PC-3 (cell line): ENCODE data around the gene CASZ1. TPM values are rescaled to one million over a fixed set of nuclear protein-coding genes. Genes with fewer than 3 reads are reported as not detected.

Experiments used
- ATAC-seq: fragments of 200-7000 bp; cut with Tn5 transposase; 2 replicates; pipeline ENCODE4 v1.9.1; 2020; ENCODE audit warnings: mild to moderate bottlenecking, moderate library complexity
- BruUV-seq: library from RNA; stranded (reverse); fragments of 400-500 nt; replicated peaks from 2 replicates; lab custom pipeline; 2021; lab: Mats Ljungman, UMichigan
- CTCF ChIA-PET: fragments of 300-600 bp; sonication (Branson Sonifier 250); formaldehyde crosslinking; loops from one replicate; lab custom pipeline; 2022; ENCODE audit warnings: antibody characterized with exemption; lab: Charles Lee
- POLR2A ChIA-PET: fragments of 300-600 bp; sonication (Branson Sonifier 250); formaldehyde crosslinking; loops from one replicate; lab custom pipeline; 2022; ENCODE audit warnings: antibody characterized with exemption; ENCODE audit not compliant: unreplicated experiment; lab: Charles Lee
- DNase-seq: peaks from one replicate; pipeline ENCODE4 v3.0.0-alpha.2; 2015
- H2AFZ ChIP-seq: fragments of 300-600 bp; sonication (generic); 2 replicates; pipeline ENCODE4 v1.6.0; 2016; ENCODE audit warnings: antibody characterized with exemption, low read length
- H3F3A ChIP-seq: fragments of 300-600 bp; sonication (generic); one replicate; pipeline ENCODE4 v1.6.0; 2017; ENCODE audit warnings: antibody characterized with exemption, low read length, control low read depth, mild to moderate bottlenecking; ENCODE audit not compliant: unreplicated experiment
- H3K27ac ChIP-seq: fragments of 300-600 bp; sonication (generic); 2 replicates; pipeline ENCODE4 v1.5.1; 2016; ENCODE audit warnings: mild to moderate bottlenecking, low read length
- H3K27me3 ChIP-seq: fragments of 300-600 bp; sonication (generic); 2 replicates; pipeline ENCODE4 v1.6.1; 2016; ENCODE audit warnings: low read length, mixed read lengths
- H3K36me3 ChIP-seq: fragments of 300-600 bp; sonication (generic); 2 replicates; pipeline ENCODE4 v1.6.1; 2016; ENCODE audit warnings: low read depth, mixed run types, low read length, mixed read lengths
- H3K4me1 ChIP-seq: fragments of 300-600 bp; sonication (generic); 2 replicates; pipeline ENCODE4 v1.5.1; 2016; ENCODE audit warnings: low read length; ENCODE audit not compliant: insufficient read depth
- H3K4me2 ChIP-seq: fragments of 300-600 bp; sonication (generic); 2 replicates; pipeline ENCODE4 v1.6.0; 2016; ENCODE audit warnings: low read length
- H3K4me3 ChIP-seq: fragments of 300-600 bp; sonication (generic); 2 replicates; pipeline ENCODE4 v1.5.1; 2016; ENCODE audit warnings: mild to moderate bottlenecking, low read length, mixed read lengths
- H3K79me2 ChIP-seq: fragments of 300-600 bp; sonication (generic); 2 replicates; pipeline ENCODE4 v1.6.1; 2017; ENCODE audit warnings: low read length, mixed read lengths
- H3K9ac ChIP-seq: fragments of 300-600 bp; sonication (generic); 2 replicates; pipeline ENCODE4 v1.6.0; 2016; ENCODE audit warnings: mild to moderate bottlenecking, low read length
- H3K9me2 ChIP-seq: fragments of 300-600 bp; sonication (generic); replicated peaks from 2 replicates; pipeline ENCODE4 v1.6.1; 2016; ENCODE audit warnings: mixed run types, low read length, mixed read lengths
- H3K9me3 ChIP-seq: fragments of 300-600 bp; sonication (generic); 2 replicates; pipeline ENCODE4 v1.6.1; 2016; ENCODE audit warnings: low read length, mixed read lengths
- H4K20me1 ChIP-seq: fragments of 300-600 bp; sonication (generic); 2 replicates; pipeline ENCODE4 v1.6.1; 2016; ENCODE audit warnings: low read length, mixed read lengths
- CTCF ChIP-seq: fragments of 300-600 bp; sonication (generic); conservative IDR thresholded peaks from 2 replicates; pipeline ENCODE4 v1.5.1; 2017; ENCODE audit warnings: antibody characterized with exemption, low read depth, mild to moderate bottlenecking, low read length
- EZH2 ChIP-seq: fragments of 300-600 bp; sonication (generic); IDR thresholded peaks from one replicate; pipeline ENCODE4 v1.6.1; 2017; ENCODE audit warnings: antibody characterized with exemption, mild to moderate bottlenecking, low read length; ENCODE audit not compliant: unreplicated experiment
- EZH2phosphoT487 ChIP-seq: fragments of 300-600 bp; sonication (generic); IDR thresholded peaks from 2 replicates; pipeline ENCODE4 v1.6.1; 2018; ENCODE audit warnings: mild to moderate bottlenecking, antibody characterized with exemption, low read length, borderline replicate concordance
- intact Hi-C: fragments of 100-400 bp; cut with micrococcal nuclease; formaldehyde crosslinking; loops from 2 replicates; pipeline ENCODE4 v1.9.0; 2023
- total RNA-seq: library from RNA; depleted of rRNA; stranded (reverse); fragments of >200 nt; gene quantifications from 2 replicates; pipeline ENCODE4 v1.2.3, GENCODE V29; 2014

Gene CASZ1
- total RNA-seq, 1 experiment from 2014 or later = 12.8 TPM

- POLR2A ChIA-PET = no interaction called here
- no peak overlapping the region for H2AFZ ChIP-seq
- H3K79me2 ChIP-seq = no peaks in the 10 kb centered on the region
- H3K27ac ChIP-seq = no peak overlapping the region
- no peaks in the 10 kb centered on the region for H3K36me3 ChIP-seq
- CTCF ChIA-PET = no interaction called here
- ATAC-seq (no peak), DNase-seq (no peak)
- H3K4me2 ChIP-seq = no peak overlapping the region
- no peaks in the 10 kb centered on the region for H3F3A ChIP-seq
- no peaks in the 10 kb centered on the region for H3K9me3 ChIP-seq
- no peaks in the 10 kb centered on the region for H3K9me2 ChIP-seq
- no peaks in the 10 kb centered on the region for H4K20me1 ChIP-seq
- no peaks in the 10 kb centered on the region for H3K4me1 ChIP-seq
- intact Hi-C loops = no loop called here
- no peak overlapping the region for H3K9ac ChIP-seq
- H3K4me3 ChIP-seq = no peak overlapping the region
- no peaks in the 10 kb centered on the region for H3K27me3 ChIP-seq
- BruUV-seq = no TSS peak
- no peak for TF ChIP-seq CTCF
- TF ChIP-seq EZH2phosphoT487 = no peak
- no peak for TF ChIP-seq EZH2
Measured at GRCh38 chr1:10818262-10819197, 22.1 kb upstream of the CASZ1 start.

GRCh38 chr1:10816743-10817369 is 20.4 kb upstream of the CASZ1 start:
- Histone ChIP-seq H4K20me1 (no peaks in the 10 kb centered on the region), H3K9ac (no peak overlapping the region), H3K79me2 (no peaks in the 10 kb centered on the region), H3K4me2 (no peak overlapping the region), H3K9me3 (no peaks in the 10 kb centered on the region), H2AFZ (no peak overlapping the region), H3F3A (no peaks in the 10 kb centered on the region), H3K27ac (no peak overlapping the region), H3K36me3 (no peaks in the 10 kb centered on the region), H3K4me1 (no peaks in the 10 kb centered on the region), H3K27me3 (no peaks in the 10 kb centered on the region), H3K4me3 (no peak overlapping the region), H3K9me2 (no peaks in the 10 kb centered on the region)
- ATAC-seq (no peak), DNase-seq (no peak)
- CTCF ChIA-PET = no interaction called here
- BruUV-seq = no TSS peak
- POLR2A ChIA-PET = no interaction called here
- no peak for TF ChIP-seq CTCF
- TF ChIP-seq EZH2 = no peak
- no peak for TF ChIP-seq EZH2phosphoT487
- intact Hi-C loops = no loop called here
